ENCODE measurements around the gene URI1.

URI1 gene

GRCh38 chr19:29971002-29971401, 29.0 kb downstream of the URI1 start:
- no peak for DNase-seq (ENCODE audit: low read depth)

DNA sequence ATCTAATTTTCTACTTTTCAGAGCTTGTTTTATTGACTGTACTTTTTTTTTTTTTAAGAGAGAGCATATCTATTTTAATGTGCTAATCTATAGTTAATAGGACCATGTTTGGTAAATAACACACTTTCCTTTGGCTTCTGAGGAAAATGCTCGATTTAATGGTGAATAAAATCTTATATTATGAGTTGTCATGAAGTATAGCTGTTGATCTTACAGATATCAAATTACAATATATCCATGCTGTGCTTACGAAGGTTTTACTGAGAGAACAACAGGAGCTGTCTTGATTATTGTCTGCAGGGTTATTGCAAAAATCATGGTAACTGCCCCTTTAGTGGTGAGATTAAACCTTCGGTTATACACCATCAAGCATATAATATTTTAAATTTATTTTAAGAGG, 29.6 kb downstream of the URI1 start:
- DNase-seq (ENCODE audit: low read depth): no peak

GRCh38 chr19:29974701-29975100, 32.7 kb downstream of the URI1 start:
- no peak for DNase-seq (ENCODE audit: low read depth)

DNA sequence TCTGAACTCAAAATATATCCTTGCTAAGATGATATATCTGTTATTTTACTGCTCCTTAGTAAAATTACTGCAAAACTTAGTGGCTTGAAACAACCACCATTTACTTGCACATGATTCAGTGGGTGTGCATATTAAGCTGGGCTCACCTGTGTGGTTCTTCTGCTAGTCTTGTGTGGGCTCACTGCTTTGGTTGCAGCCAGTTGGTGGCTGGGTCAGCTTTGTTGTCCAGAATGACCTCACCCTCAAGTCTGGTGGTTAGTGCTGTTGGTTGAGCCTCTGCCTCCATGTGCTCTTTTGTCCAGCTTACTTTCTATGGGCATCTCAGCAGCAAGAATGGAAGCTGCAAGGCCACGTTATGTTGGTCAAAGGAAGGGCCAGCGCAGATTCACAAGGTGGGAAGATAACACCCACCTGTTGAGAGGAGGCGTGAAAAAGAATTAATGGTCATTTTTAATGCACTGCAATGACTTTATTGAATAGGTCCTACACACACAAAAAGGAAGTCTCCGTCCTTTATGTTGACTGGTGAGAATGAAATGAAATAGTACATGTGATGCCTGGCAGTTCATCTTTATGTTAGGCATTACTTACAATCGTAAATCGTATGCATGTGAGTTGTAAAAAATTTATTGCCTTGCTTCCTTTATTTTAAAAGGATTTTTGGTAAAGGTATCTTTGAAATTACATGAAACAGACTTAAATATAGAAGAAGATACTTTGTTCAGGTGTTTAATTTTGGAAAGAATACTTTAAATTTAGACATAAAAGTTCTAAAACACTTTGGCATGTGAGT, 34.3 kb downstream of the URI1 start:
- no peak for DNase-seq (ENCODE audit: low read depth)

- DNase-seq (ENCODE audit: low read depth): no peak
Measured at GRCh38 chr19:29978080-29978479, 36.0 kb downstream of the URI1 start.

- no peak for DNase-seq (ENCODE audit: low read depth)
Measured at GRCh38 chr19:29983568-29983967, 41.5 kb downstream of the URI1 start.

DNA sequence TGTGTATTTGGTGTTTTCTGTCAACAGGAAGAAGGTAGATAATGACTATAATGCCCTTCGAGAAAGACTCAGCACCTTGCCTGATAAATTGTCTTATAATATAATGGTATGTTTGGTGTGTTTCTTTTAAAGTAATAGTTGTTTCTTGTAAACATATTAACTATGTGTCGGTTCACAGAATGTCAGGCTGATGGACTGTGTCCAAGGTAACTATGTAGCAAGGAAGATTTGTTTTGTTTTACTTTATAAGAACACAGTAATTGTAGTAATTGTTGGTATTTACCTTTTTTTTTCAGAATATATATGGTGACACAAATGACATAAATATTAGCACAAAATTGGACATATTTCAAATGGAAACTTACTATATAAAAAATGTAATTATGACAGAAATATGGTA, 43.2 kb downstream of the URI1 start:
- DNase-seq (ENCODE audit: low read depth): no peak

GRCh38 chr19:29988351-29988750, 46.3 kb downstream of the URI1 start:
- no peak for DNase-seq (ENCODE audit: low read depth)

- DNase-seq (ENCODE audit: low read depth): no peak
Measured at GRCh38 chr19:29992233-29992867, 50.3 kb downstream of the URI1 start.

- no peak for DNase-seq (ENCODE audit: low read depth)
Measured at GRCh38 chr19:29999490-29999889, 57.5 kb downstream of the URI1 start.

GRCh38 chr19:30000862-30001261, 58.8 kb downstream of the URI1 start:
- DNase-seq (ENCODE audit: low read depth): no peak

GRCh38 chr19:30001301-30001700, 59.3 kb downstream of the URI1 start:
- no peak for DNase-seq (ENCODE audit: low read depth)

- DNase-seq (ENCODE audit: low read depth): no peak
Measured at GRCh38 chr19:30001791-30002190, 59.8 kb downstream of the URI1 start.

- DNase-seq (ENCODE audit: low read depth): no peak
Measured at GRCh38 chr19:30003866-30004265, 61.8 kb downstream of the URI1 start.

GRCh38 chr19:30004403-30004802, 62.4 kb downstream of the URI1 start:
- no peak for DNase-seq (ENCODE audit: low read depth)

- DNase-seq (ENCODE audit: low read depth): no peak
Measured at GRCh38 chr19:30006207-30006606, 64.2 kb downstream of the URI1 start.

GRCh38 chr19:30008169-30008568, 66.1 kb downstream of the URI1 start:
- no peak for DNase-seq (ENCODE audit: low read depth)

DNA sequence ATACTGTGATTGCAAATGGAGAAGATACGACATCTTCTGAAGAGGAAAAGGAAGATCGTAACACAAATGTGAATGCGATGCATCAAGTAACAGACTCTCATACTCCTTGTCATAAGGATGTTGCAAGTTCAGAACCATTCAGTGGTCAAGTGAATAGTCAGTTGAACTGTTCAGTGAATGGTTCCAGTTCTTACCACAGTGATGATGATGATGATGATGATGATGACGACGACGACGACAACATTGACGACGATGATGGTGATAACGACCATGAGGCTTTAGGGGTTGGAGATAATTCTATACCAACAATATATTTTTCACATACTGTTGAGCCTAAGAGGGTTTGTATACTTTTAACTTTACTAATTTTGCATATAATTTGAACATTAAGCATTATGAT, 67.0 kb downstream of the URI1 start:
- no peak for DNase-seq (ENCODE audit: low read depth)

DNA sequence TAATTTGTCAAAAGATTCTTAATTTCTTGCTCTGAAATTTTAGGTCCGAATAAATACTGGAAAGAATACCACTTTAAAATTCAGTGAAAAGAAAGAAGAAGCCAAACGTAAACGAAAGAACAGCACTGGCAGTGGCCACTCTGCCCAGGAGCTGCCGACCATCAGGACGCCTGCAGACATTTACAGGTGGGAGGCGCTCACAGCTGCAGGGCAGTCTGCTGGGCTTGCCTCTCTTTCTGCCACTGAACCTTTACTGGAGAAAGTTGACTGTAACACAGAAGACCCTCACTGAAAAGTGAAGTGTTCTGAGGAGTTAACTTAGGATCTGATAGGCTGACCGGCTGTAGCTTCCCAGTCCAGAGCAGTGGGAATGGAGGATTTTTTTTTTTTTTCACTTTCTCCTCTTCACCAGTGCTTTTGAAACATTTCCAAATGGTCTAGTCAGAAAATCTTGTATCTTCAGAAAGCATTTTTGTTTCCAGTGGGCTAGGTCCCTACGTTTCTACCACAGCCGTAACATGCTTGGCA, 69.1 kb downstream of the URI1 start:
- no peak for DNase-seq (ENCODE audit: low read depth)

- DNase-seq (ENCODE audit: low read depth): no peak
Measured at GRCh38 chr19:30014770-30015169, 72.7 kb downstream of the URI1 start.

DNA sequence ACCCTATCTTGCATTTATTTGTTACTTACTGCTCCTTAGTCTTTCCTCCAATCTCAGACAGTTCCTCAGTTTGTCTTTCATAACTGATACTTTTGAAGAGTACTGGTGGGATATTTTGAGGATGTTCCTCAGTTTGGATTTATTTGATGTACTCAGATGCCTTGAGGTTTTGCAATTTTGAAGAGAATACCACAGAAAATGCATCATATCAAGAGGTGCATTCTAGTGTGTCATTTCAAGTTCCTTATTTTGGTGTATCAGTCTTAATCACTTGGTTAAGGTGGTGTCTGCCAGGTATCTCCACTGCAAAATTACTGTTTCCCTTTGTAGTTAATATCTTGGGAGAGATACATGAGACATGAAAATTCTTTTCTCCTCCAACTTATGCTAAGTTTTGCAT, 75.1 kb downstream of the URI1 start:
- DNase-seq (ENCODE audit: low read depth): no peak

DNA sequence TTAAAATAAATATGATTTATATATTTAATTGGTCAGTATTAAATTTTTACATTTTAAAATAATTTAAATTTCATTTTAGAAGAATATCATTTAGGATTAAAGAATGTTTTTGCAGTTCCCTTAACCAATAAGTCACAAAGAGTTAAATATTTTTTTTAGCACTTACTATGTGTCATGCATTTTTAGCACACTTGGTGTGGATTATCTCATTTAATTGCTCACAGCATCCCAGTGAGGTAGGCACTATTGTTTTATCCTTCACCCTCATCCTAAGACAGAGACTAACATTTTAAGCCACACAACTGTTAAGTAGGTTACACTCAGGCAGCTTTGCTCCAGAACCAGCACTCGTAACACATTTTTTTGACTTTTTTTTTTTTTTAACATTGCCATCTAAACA, 78.2 kb downstream of the URI1 start:
- DNase-seq (ENCODE audit: low read depth): no peak

DNA sequence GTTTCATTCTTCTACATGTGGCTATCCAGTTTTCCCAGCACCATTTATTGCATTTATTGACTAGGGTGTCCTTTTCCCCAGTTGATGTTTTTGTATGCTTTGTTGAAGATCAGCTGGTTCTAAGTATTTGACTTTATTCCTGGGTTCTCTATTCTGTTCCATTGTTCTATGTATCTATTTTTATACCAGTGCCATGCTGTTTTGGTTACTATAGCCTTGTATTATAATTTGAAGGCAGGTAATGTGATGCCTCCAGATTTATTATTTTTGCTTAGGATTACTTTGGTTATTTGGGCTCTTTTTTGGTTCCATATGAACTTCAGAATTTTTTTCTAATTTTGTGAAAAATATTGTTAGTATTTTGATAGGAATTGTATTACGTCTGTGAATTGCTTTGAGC, 80.6 kb downstream of the URI1 start:
- no peak for DNase-seq (ENCODE audit: low read depth)

DNA sequence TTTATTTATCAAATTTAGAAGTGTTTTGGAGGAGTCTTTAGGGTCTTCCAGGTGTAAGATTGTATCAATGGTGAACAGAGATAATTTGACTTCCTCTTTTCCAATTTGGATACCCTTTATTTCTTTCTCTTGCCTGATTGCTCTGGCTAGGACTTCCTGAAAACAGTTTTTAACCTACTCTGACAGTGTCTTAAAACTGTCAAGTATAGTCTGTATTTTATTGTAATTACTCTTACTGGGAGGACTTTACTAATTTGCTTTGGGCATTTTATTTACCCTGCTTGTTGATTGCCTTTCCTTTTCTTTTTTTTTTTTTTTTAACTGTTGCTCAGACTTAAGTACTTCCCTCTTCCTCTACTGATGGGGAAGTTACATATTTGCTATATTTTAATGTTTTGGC, 81.3 kb downstream of the URI1 start:
- DNase-seq (ENCODE audit: low read depth): no peak
